ENCODE measurements around the gene BMPER. TPM values are rescaled to one million over a fixed set of nuclear protein-coding genes. Genes with fewer than 3 reads are reported as not detected.

Gene BMPER
- total RNA-seq, 1 donor, result 11.2 TPM

GRCh38 chr7:33982425-33982786 lies 77.1 kb downstream of the BMPER start:
- DNase-seq (ENCODE audit: insufficient read length, low spot score, missing footprints), result peak; percentile 68
- TF ChIP-seq CTCF (IDR thresholded peaks at IDR 0.05; ENCODE audit: extremely low read depth, low read depth, low read length), result peak; percentile 68
- Histone ChIP-seq H3K27ac (ENCODE audit: low read depth, low read length) (peak overlapping the region; percentile 97), H2AFZ (ENCODE audit: low read length) (no peak overlapping the region), H3K79me2 (ENCODE audit: insufficient read depth, low read length) (no peaks in the 10 kb centered on the region), H3K27me3 (ENCODE audit: insufficient read depth, low read length) (no peaks in the 10 kb centered on the region), H4K20me1 (ENCODE audit: insufficient read depth, low read length) (no peaks in the 10 kb centered on the region), H3K4me3 (ENCODE audit: insufficient read depth, low read length) (no peak overlapping the region), H3K4me2 (ENCODE audit: insufficient read depth, low read length) (peak overlapping the region; percentile 49), H3K9me3 (ENCODE audit: low read depth, low read length) (no peaks in the 10 kb centered on the region), H3K36me3 (ENCODE audit: insufficient read depth, low read length) (peaks cover 10% of the 10 kb centered on the region), H3K4me1 (ENCODE audit: insufficient read depth, low read length) (peaks cover 60% of the 10 kb centered on the region)

GRCh38 chr7:33986451-33986850 lies 81.1 kb downstream of the BMPER start:
- Histone ChIP-seq H2AFZ (ENCODE audit: low read length) (no peak overlapping the region), H3K27ac (ENCODE audit: low read depth, low read length) (peak overlapping the region; percentile 90), H3K4me3 (ENCODE audit: insufficient read depth, low read length) (no peak overlapping the region), H4K20me1 (ENCODE audit: insufficient read depth, low read length) (no peaks in the 10 kb centered on the region), H3K4me2 (ENCODE audit: insufficient read depth, low read length) (peak overlapping the region; percentile 65), H3K4me1 (ENCODE audit: insufficient read depth, low read length) (peaks cover 42% of the 10 kb centered on the region), H3K36me3 (ENCODE audit: insufficient read depth, low read length) (no peaks in the 10 kb centered on the region), H3K9me3 (ENCODE audit: low read depth, low read length) (no peaks in the 10 kb centered on the region), H3K79me2 (ENCODE audit: insufficient read depth, low read length) (no peaks in the 10 kb centered on the region), H3K27me3 (ENCODE audit: insufficient read depth, low read length) (no peaks in the 10 kb centered on the region)
- TF ChIP-seq CTCF (IDR thresholded peaks at IDR 0.05; ENCODE audit: extremely low read depth, low read depth, low read length), result no peak
- no peak for DNase-seq (ENCODE audit: insufficient read length, low spot score, missing footprints)

GRCh38 chr7:33986951-33987947 lies 81.9 kb downstream of the BMPER start:
- H3K4me3 ChIP-seq (ENCODE audit: insufficient read depth, low read length), result peak overlapping the region; percentile 22
- no peak overlapping the region for H2AFZ ChIP-seq (ENCODE audit: low read length)

More at GRCh38 chr7:33986951-33987947, 81.9 kb downstream of the BMPER start:
- Histone ChIP-seq H3K27ac (ENCODE audit: low read depth, low read length) (peak overlapping the region; percentile 90), H3K79me2 (ENCODE audit: insufficient read depth, low read length) (no peaks in the 10 kb centered on the region), H3K4me1 (ENCODE audit: insufficient read depth, low read length) (peaks cover 34% of the 10 kb centered on the region), H4K20me1 (ENCODE audit: insufficient read depth, low read length) (no peaks in the 10 kb centered on the region), H3K27me3 (ENCODE audit: insufficient read depth, low read length) (no peaks in the 10 kb centered on the region), H3K36me3 (ENCODE audit: insufficient read depth, low read length) (no peaks in the 10 kb centered on the region), H3K4me2 (ENCODE audit: insufficient read depth, low read length) (peak overlapping the region; percentile 65), H3K9me3 (ENCODE audit: low read depth, low read length) (no peaks in the 10 kb centered on the region)
- TF ChIP-seq CTCF (IDR thresholded peaks at IDR 0.05; ENCODE audit: extremely low read depth, low read depth, low read length), result no peak
- peak; percentile 85 for DNase-seq (ENCODE audit: insufficient read length, low spot score, missing footprints)

Data from osteoblast (primary cell).